Kidney glomerular epithelial cell (primary cell): Measurements from ENCODE around the gene PLAAT2.
A peak's percentile ranks its signal among the peaks of the same experiment; 100 is the strongest.
"Not testable (repeated sequence)": the region's sequence is repeated elsewhere in the genome, so short reads cannot be mapped to it uniquely, and the experiment has no call there.

Source experiments
- DNase-seq: peaks from one replicate; lab custom pipeline; 2025; lab: John Stamatoyannopoulos, UW

The PLAAT2 gene

GRCh38 chr11:63549411-63549810, 13.8 kb downstream of the PLAAT2 start:
- DNase-seq: no peak

- DNase-seq: no peak
Observed at GRCh38 chr11:63548178-63548577, 15.0 kb downstream of the PLAAT2 start.

GRCh38 chr11:63547061-63547460, 16.1 kb downstream of the PLAAT2 start:
- DNase-seq: no peak

- no peak for DNase-seq
Observed at GRCh38 chr11:63543711-63544110, 19.5 kb downstream of the PLAAT2 start.

- not testable (repeated sequence) for DNase-seq
Observed at GRCh38 chr11:63542506-63542905, 20.7 kb downstream of the PLAAT2 start.

- DNase-seq: no peak
Observed at GRCh38 chr11:63537293-63538101, 25.7 kb downstream of the PLAAT2 start.

GRCh38 chr11:63536669-63537292, 26.4 kb downstream of the PLAAT2 start, which contains the start of gene PLAAT4:
PLAAT4 (plus strand) TSS chr11:63536808; CDS start chr11:63536869, 61 bp downstream.
- DNase-seq: no peak

- no peak for DNase-seq
Observed at GRCh38 chr11:63535734-63536133, 27.4 kb downstream of the PLAAT2 start.

GRCh38 chr11:63534895-63535461, 28.2 kb downstream of the PLAAT2 start:
- DNase-seq: no peak

GRCh38 chr11:63534076-63534475, 29.1 kb downstream of the PLAAT2 start:
- no peak for DNase-seq

GRCh38 chr11:63532799-63533475, 30.2 kb downstream of the PLAAT2 start:
- DNase-seq: no peak

- no peak for DNase-seq
Observed at GRCh38 chr11:63532117-63532516, 31.1 kb downstream of the PLAAT2 start.

GRCh38 chr11:63531074-63531792, 31.9 kb downstream of the PLAAT2 start:
- peak; percentile 70 for DNase-seq

GRCh38 chr11:63530021-63530420, 33.2 kb downstream of the PLAAT2 start:
- DNase-seq: no peak

GRCh38 chr11:63529373-63529772, 33.8 kb downstream of the PLAAT2 start:
- not testable (repeated sequence) for DNase-seq

GRCh38 chr11:63528729-63529278, 34.4 kb downstream of the PLAAT2 start:
- not testable (repeated sequence) for DNase-seq

- DNase-seq: not testable (repeated sequence)
Observed at GRCh38 chr11:63528156-63528555, 35.0 kb downstream of the PLAAT2 start.

GRCh38 chr11:63527667-63528066, 35.5 kb downstream of the PLAAT2 start:
- DNase-seq: no peak

- DNase-seq: no peak
Observed at GRCh38 chr11:63523151-63523550, 40.0 kb downstream of the PLAAT2 start.

- no peak for DNase-seq
Observed at GRCh38 chr11:63521896-63522295, 41.3 kb downstream of the PLAAT2 start.

- DNase-seq: no peak
Observed at GRCh38 chr11:63520606-63521170, 42.5 kb downstream of the PLAAT2 start.
